NCI-H226 (cell line): ENCODE results near the gene CELF2.

Experiments
- DNase-seq: peaks from one replicate; pipeline ENCODE4 v3.0.0-alpha.2; 2015

CELF2 gene

GRCh38 chr10:11206676-11207559 is 189.2 kb downstream of the CELF2 start:
- no peak for DNase-seq

DNA sequence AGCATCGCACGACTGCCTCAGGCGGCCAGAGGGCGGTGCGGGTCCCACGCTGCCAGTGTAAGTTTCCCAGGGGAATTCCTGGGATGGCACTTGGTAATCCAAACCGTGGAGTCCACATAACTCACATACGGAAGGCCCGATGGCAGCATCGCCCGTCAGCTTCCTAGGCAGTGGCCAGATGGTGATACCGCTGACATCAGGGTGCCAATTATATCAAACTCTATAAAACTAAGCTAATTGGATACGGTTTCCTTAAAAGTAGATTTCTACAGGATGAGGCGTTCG is 189.8 kb downstream of the CELF2 start:
- DNase-seq: no peak

DNA sequence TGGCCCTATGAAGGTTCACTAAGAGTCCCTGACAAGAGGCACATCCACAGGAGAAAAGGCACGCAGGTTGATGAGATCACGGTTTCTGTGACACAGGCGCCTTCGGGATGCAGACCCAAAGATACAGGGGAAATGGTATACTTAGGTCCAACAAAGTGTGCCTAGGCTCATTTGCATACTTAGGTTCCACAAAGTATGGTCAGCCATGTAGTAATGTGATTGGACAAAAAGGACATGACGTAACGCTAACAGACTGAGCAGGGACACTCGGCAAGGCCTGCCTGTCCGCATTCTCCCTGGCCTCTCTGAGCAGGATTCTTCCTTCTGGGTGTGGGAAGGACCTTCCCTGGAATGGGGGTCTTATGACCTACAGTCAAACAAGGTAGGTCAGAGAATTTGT is 190.6 kb downstream of the CELF2 start:
- DNase-seq: no peak

DNA sequence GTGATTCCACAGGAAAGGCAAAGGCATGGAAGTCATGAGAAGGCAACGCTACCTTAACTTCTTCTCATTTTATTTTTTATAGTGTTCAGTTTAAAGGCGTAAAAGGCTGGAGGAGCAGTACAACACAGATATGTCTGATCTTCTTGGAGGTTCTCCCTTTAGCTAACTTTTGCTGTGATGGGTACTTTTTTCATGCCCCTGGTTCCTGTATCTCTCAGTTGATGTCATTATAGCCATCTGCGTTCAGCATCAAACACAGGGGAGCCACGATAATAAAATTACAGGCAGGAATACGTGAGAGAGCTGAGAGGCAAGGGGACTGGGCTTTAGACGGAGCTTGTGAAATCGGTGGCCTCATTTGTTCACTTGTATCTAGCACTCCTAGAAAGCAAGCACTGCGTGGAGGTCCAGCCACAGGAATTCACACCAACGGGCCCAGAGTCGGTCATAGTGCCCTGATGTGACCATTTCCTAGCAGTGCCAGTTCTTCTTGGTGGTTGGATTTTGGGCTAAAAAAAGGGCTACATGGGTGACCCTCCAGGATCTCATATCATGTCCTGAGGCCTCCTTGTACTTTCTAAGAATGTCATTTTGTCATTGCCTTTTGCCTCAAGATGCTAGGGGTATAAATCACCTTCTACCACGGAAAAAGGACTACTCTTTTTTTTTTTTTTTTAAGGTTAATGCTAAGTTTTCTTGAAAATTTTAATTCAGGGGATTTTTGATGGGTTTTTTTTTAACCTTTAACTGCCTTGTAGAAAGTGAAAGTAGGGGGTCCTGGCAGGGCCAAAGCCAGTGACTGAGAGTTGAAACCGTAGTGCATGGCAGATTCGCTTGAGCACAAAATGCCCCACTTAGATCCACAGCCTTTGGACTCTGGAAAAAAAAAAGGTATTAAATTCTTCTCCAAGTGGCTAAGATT is 191.5 kb downstream of the CELF2 start:
- DNase-seq: no peak

GRCh38 chr10:11209830-11210181 is 192.1 kb downstream of the CELF2 start:
- DNase-seq: no peak

DNA sequence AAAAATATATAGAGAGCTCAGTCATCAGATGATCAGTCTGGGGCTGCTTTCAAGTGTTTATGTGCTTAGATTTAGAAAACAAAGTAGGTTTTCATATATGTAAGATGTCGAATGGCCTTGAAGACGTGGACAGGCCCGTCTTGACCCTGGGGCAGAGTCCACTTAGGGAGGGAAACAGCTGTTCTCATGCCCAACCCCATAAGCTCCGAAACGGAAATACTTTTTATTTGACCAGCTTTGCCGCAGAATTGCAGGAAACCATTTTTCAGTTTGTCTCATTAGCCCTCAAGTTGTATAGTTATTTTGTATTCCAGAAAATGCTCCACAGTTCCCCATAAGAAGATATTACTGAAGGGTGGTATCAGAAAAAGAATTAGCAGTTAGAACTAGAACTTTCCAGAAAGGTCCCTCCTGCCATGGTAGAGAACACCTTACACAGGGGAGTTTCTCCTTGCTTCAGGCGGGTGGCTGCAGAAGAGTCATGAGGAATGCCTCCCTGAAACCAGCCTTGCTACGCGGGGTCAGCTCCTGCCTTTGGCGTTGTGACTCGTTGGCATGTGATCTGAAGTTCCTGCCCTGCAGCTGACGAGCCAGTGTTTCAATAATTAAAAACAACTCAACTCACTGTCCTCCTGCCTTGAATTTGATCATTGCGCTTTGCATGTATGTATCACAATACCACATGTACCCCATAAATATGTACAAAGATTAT is 192.7 kb downstream of the CELF2 start:
- no peak for DNase-seq

- DNase-seq: no peak
Measured at GRCh38 chr10:11212288-11213085, 194.8 kb downstream of the CELF2 start.

- no peak for DNase-seq
Measured at GRCh38 chr10:11213137-11213536, 195.5 kb downstream of the CELF2 start.

- DNase-seq: no peak
Measured at GRCh38 chr10:11214407-11214806, 196.7 kb downstream of the CELF2 start.

GRCh38 chr10:11215471-11215870 is 197.8 kb downstream of the CELF2 start:
- no peak for DNase-seq

- DNase-seq: no peak
Measured at GRCh38 chr10:11217521-11217920, 199.8 kb downstream of the CELF2 start.

GRCh38 chr10:11218395-11218794 is 200.7 kb downstream of the CELF2 start:
- DNase-seq: no peak

DNA sequence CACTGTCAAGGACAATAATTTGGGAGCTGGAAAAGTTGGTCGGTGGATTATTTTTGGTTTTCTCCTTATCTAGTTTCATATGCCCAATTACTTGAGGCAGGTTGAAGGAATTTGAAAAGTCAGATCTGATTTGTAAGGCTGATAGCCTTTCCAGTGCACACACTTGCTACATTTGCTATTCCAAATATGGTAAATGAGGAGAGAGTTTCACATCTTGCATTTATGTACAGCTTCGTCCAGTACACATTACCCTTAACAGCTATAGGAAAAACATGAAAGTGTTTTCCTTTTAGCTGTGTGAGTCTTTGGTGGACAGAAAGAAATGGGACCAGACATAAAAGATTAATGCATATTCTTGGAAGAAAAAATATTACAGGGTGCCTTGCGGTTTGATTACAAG is 201.8 kb downstream of the CELF2 start:
- DNase-seq: no peak

GRCh38 chr10:11223081-11223480 is 205.4 kb downstream of the CELF2 start:
- DNase-seq: no peak

GRCh38 chr10:11223507-11224140 is 206.0 kb downstream of the CELF2 start:
- no peak for DNase-seq

DNA sequence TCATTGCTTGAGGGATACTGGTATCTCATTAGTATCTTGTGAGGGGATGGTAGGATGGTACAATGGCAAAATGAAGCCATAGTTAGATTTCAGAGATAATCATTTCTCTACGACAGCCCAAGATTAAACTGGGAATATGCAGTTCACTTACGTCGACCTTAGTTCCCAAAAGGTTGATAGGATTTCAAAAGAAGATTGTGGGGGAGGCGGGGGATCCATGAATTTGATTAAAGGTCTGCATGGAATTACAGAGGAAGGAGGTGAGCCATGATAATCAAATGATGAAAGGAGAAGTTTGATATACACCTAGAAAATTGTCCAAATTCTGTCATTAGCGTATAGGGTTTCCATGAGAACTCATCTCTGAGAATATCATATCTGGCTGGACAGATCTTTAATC is 206.6 kb downstream of the CELF2 start:
- DNase-seq: no peak

GRCh38 chr10:11224792-11225416 is 207.2 kb downstream of the CELF2 start:
- DNase-seq: no peak

DNA sequence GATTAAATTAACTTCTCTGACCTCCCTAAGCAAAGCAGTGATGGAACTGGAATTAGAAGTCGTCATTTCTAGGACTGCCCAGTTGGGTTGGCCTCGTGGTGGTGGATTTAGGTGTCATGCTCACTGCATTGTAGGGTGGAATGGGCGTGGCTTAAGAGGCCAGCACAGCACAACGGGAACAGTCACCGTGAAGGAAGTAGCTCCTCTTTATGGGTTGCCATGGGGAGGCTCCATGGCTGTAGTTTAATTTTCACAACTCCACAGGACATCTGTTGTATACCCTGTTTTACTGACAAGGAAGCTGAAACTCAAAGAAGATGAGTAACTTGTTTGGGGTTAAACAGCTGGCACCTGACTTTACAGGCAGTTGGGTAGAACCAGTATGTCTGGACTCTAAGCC is 208.3 kb downstream of the CELF2 start:
- no peak for DNase-seq

DNA sequence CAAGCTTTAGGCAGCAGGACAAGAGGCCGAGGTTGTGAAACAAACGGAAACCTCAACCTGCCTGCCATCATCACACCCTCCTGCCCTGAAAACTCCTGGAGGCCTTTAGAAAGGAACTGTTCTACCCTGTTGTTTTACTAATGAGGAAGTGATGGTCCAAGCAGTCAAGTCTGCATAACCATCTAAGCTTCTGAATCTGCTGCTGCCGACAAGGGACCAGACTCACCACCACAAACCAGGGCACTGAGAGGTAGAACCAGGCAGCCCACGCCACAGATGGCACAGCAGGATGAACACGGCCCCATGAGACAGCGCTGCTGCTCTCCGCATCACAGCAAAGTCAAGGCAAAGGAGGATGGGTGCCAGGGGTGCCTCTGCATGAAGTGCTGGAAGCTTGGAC is 209.4 kb downstream of the CELF2 start:
- no peak for DNase-seq

- DNase-seq: no peak
Measured at GRCh38 chr10:11229893-11230292, 212.2 kb downstream of the CELF2 start.

- DNase-seq: no peak
Measured at GRCh38 chr10:11230498-11231167, 213.0 kb downstream of the CELF2 start.
